Measurements from ENCODE around the gene FCN3. TPM values are rescaled to one million over a fixed set of nuclear protein-coding genes. Genes with fewer than 3 reads are reported as not detected.

FCN3 gene
- total and polyA plus RNA-seq, 2 experiments from 2014 or later, result not detected

DNA sequence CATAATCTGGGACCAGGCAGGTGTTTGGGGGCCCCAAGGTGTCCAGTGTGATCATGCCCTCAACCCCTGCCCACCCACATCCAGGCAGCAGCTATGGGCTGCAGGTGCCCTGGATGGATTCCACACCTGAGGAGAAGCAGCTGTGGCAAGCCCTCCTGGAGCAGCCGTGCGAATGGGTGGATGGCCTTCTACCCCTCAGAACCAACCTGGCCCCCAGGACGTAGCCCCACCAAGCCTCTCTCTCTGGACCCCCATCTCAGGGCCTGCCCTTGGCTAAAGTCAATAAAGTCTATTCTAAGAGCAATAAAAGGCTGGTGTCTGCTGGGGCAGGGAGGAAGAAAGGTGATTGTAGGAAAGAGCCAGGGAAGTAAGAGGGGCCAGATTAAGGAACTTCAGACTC, 21.0 kb downstream of the FCN3 start:
- Histone ChIP-seq H3K36me3 (replicated peaks; ENCODE audit: insufficient read depth, low read depth) (no peaks in the 10 kb centered on the region), H3K4me3 (no peak overlapping the region), H3K27me3 (no peaks in the 10 kb centered on the region), H3K4me2 (no peak overlapping the region), H3K9me2 (replicated peaks; ENCODE audit: insufficient read depth) (no peaks in the 10 kb centered on the region), H4K20me1 (ENCODE audit: insufficient read depth, poor library complexity, severe bottlenecking) (no peaks in the 10 kb centered on the region), H3K27ac (no peak overlapping the region), H3K9me3 (ENCODE audit: low read depth) (no peaks in the 10 kb centered on the region), H3K79me2 (no peaks in the 10 kb centered on the region), H3K4me1 (ENCODE audit: insufficient read depth) (peaks cover 29% of the 10 kb centered on the region), H2AFZ (no peak overlapping the region)
- TF ChIP-seq EZH2 (IDR thresholded peaks at IDR 0.05; ENCODE audit: borderline replicate concordance) (no peak), EZH2phosphoT487 (IDR thresholded peaks at IDR 0.05; ENCODE audit: low read depth, severe bottlenecking, unreplicated experiment) (no peak), CTCF (IDR thresholded peaks at IDR 0.05; ENCODE audit: poor library complexity) (no peak)
- no peak for DNase-seq (ENCODE audit: low spot score)
- WGBS (ENCODE audit: low lambda C conversion rate, missing lambda C conversion rate), result 96% methylated on average over 3 of the region's 3 CpGs

- H2AFZ ChIP-seq, result no peak overlapping the region
- no peak for DNase-seq (ENCODE audit: low spot score)
- H3K4me2 ChIP-seq, result no peak overlapping the region
- no peaks in the 10 kb centered on the region for H3K9me3 ChIP-seq (ENCODE audit: low read depth)
- H3K27ac ChIP-seq, result no peak overlapping the region
- 97% methylated on average over 13 of the region's 13 CpGs for WGBS (ENCODE audit: low lambda C conversion rate, missing lambda C conversion rate)
- H3K27me3 ChIP-seq, result no peaks in the 10 kb centered on the region
- H3K4me3 ChIP-seq, result no peak overlapping the region
- TF ChIP-seq EZH2 (IDR thresholded peaks at IDR 0.05; ENCODE audit: borderline replicate concordance), result no peak
- TF ChIP-seq EZH2phosphoT487 (IDR thresholded peaks at IDR 0.05; ENCODE audit: low read depth, severe bottlenecking, unreplicated experiment), result no peak
- TF ChIP-seq CTCF (IDR thresholded peaks at IDR 0.05; ENCODE audit: poor library complexity), result no peak
- H3K36me3 ChIP-seq (replicated peaks; ENCODE audit: insufficient read depth, low read depth), result no peaks in the 10 kb centered on the region
- H3K79me2 ChIP-seq, result no peaks in the 10 kb centered on the region
- no peaks in the 10 kb centered on the region for H3K9me2 ChIP-seq (replicated peaks; ENCODE audit: insufficient read depth)
- no peaks in the 10 kb centered on the region for H4K20me1 ChIP-seq (ENCODE audit: insufficient read depth, poor library complexity, severe bottlenecking)
- peaks cover 29% of the 10 kb centered on the region for H3K4me1 ChIP-seq (ENCODE audit: insufficient read depth)
Observed at GRCh38 chr1:27353166-27353565, 21.5 kb downstream of the FCN3 start.

- no peak for DNase-seq (ENCODE audit: low spot score)
- Histone ChIP-seq H3K9me2 (replicated peaks; ENCODE audit: insufficient read depth) (no peaks in the 10 kb centered on the region), H3K4me3 (no peak overlapping the region), H3K4me1 (ENCODE audit: insufficient read depth) (peaks cover 29% of the 10 kb centered on the region), H3K36me3 (replicated peaks; ENCODE audit: insufficient read depth, low read depth) (no peaks in the 10 kb centered on the region), H3K9me3 (ENCODE audit: low read depth) (no peaks in the 10 kb centered on the region), H3K79me2 (no peaks in the 10 kb centered on the region), H3K27me3 (no peaks in the 10 kb centered on the region), H4K20me1 (ENCODE audit: insufficient read depth, poor library complexity, severe bottlenecking) (no peaks in the 10 kb centered on the region), H3K4me2 (peak overlapping the region; percentile 97), H3K27ac (no peak overlapping the region), H2AFZ (peak overlapping the region; percentile 71)
- WGBS (ENCODE audit: low lambda C conversion rate, missing lambda C conversion rate), result 23% methylated on average over 8 of the region's 8 CpGs
- TF ChIP-seq CTCF (IDR thresholded peaks at IDR 0.05; ENCODE audit: poor library complexity) (no peak), EZH2phosphoT487 (IDR thresholded peaks at IDR 0.05; ENCODE audit: low read depth, severe bottlenecking, unreplicated experiment) (no peak), EZH2 (IDR thresholded peaks at IDR 0.05; ENCODE audit: borderline replicate concordance) (no peak)
Observed at GRCh38 chr1:27351541-27352107, 23.0 kb downstream of the FCN3 start.

Measured in hepatocyte (in vitro differentiated cells).